Heart left ventricle (tissue), 16 donors: ENCODE data around the gene PRKACG. TPM values are rescaled to one million over a fixed set of nuclear protein-coding genes. Genes with fewer than 3 reads are reported as not detected.
"Not testable (repeated sequence)": the region's sequence is repeated elsewhere in the genome, so short reads cannot be mapped to it uniquely, and the experiment has no call there.

Source experiments
- ATAC-seq, 4 donors: fragments of 200-7000 bp; cut with Tn5 transposase; one replicate each; pipeline ENCODE4 v1.9.1; 2020 to 2022; ENCODE audit warnings: moderate library complexity in 4 of 4, mild to moderate bottlenecking in 3 of 4, moderate number of reproducible peaks in 1 of 4
- DNase-seq, 5 donors: peaks; one replicate each; pipeline ENCODE4 v3.0.0-alpha.2; 2020
- H3K27ac ChIP-seq, 12 donors: fragments of 200-600 bp; sonication (generic) in 4 of 12; one replicate each; pipeline versions ENCODE4 v1.5.0 to v1.8.0; 2016 to 2022; ENCODE audit warnings: mild to moderate bottlenecking in 2 of 12
- H3K27me3 ChIP-seq, 9 donors: fragments of 200-600 bp; sonication (generic) in 2 of 9; one replicate each; pipeline versions ENCODE4 v1.5.1 to v1.8.0; 2016 to 2022; ENCODE audit warnings: mild to moderate bottlenecking in 3 of 9
- H3K36me3 ChIP-seq, 9 donors: fragments of 200-600 bp; sonication (generic) in 2 of 9; one replicate each; pipeline versions ENCODE4 v1.5.0 to v1.8.0; 2018 to 2022; ENCODE audit warnings: mild to moderate bottlenecking in 2 of 9
- H3K4me1 ChIP-seq, 12 donors: fragments of 200-600 bp; sonication (generic) in 4 of 12; one replicate each; pipeline versions ENCODE4 v1.5.0 to v1.8.0; 2016 to 2022; ENCODE audit warnings: mild to moderate bottlenecking in 3 of 12
- H3K4me3 ChIP-seq, 12 donors: fragments of 200-600 bp; sonication (generic) in 4 of 12; one replicate each; pipeline versions ENCODE4 v1.5.0 to v1.8.0; 2017 to 2022; ENCODE audit warnings: mild to moderate bottlenecking in 9 of 12, moderate library complexity in 4 of 12
- H3K9me3 ChIP-seq, 12 donors: fragments of 200-600 bp; sonication (generic) in 4 of 12; one replicate each; pipeline versions ENCODE4 v1.5.0 to v1.8.0; 2016 to 2022; ENCODE audit warnings: mild to moderate bottlenecking in 1 of 12
- CTCF ChIP-seq, 12 donors: fragments of 200-600 bp; sonication (generic) in 4 of 12; IDR thresholded peaks; one replicate each; pipeline versions ENCODE4 v1.5.0 to v1.8.0; 2018 to 2022; ENCODE audit warnings: antibody characterized with exemption in 12 of 12, mild to moderate bottlenecking in 5 of 12
- POLR2A ChIP-seq, 2 donors: fragments of 450-650 bp; IDR thresholded peaks; one replicate each; pipeline ENCODE4 v1.6.1; 2017; ENCODE audit warnings: antibody characterized with exemption in 2 of 2, mild to moderate bottlenecking in 2 of 2, moderate library complexity in 2 of 2
- WGBS, 4 donors: extraction: QIAGEN DNeasy Blood & Tissue Kit in 2 of 4; methylation state at CpG; one replicate each; pipeline versions ENCODE4 v1.1.5 to v1.1.7; 2013 to 2018; 5-methylcytosine and 5-hydroxymethylcytosine counted together
- intact Hi-C, 10 donors: fragments of 100-400 bp; cut with DNase I; formaldehyde crosslinking; loops; one replicate each; pipeline versions ENCODE4 v1.11.1 to v1.14.2; 2022
- polyA plus RNA-seq, 2 donors: library from polyadenylated mRNA; stranded (reverse); fragments of 200-250 nt; gene quantifications; one replicate each; pipeline ENCODE4 v1.2.3, GENCODE V29; 2013
- total RNA-seq, 9 donors: library from RNA; depleted of rRNA in 2 of 9; stranded (reverse); fragments of >200 nt in 2 of 9; fragmentation: NEBNext Ultra II Directional in 3 of 9; extraction: Animal tissue kit (Norgen Biotek cat#: 25700) in 3 of 9; gene quantifications; one replicate each; pipeline versions ENCODE4 v1.1.0 to v1.2.4, GENCODE V29; 2016 to 2023
- donor health status: ischemic (EF 13 %, LVEDD 7.1; RV severe dilation, severe dysfunction).
- donor health status: healthy with polysubstance abuse.
- donor health status: DM: no; HTN: yes; CAD: no.
- donor health status: DM: no; HTN: no; CAD: no.
- donor health status: ischemic (EF 25% LVEDD 6.9; RV normal size, moderate dysfunction).
- donor health status: ischemic (EF 25% LVEDD 5.7; RV mildly dilated, moderate dysfunction).
- donor health status: healthy.
- donor health status: DM: yes; HTN: yes; CAD: no.
- donor health status: ischemic (EF 35%, LVEDD 5.7; RV mildly dilated, moderate dysfunction).
- donor health status: nonischemic (EF 11% LVEDD 7.7; RV severe dilation, severe dysfunction).
- donor health status: DM: yes; HTN: yes; CAD: no.
- donor health status: PGD.
- donor health status: ischemic (EF 29% LVEDD 5.4; RV normal size, mild dysfunction).
- donor health status: nonischemic (EF 23%, LVEDD 6.1; RV moderate dilation, normal function).

Gene PRKACG
- total and polyA plus RNA-seq, 11 donors = not detected

- TF ChIP-seq CTCF (IDR thresholded peaks at IDR 0.05) = no peak
- TF ChIP-seq POLR2A (IDR thresholded peaks at IDR 0.05) = no peak
- no peak overlapping the region for H3K4me3 ChIP-seq
- peaks cover 0 to 12% (median 0%) of the 10 kb centered on the region in 12 donors for H3K4me1 ChIP-seq
- ATAC-seq (no peak), DNase-seq (no peak)
- H3K36me3 ChIP-seq = peaks cover 0 to 40% (median 10%) of the 10 kb centered on the region in 9 donors
- no peaks in the 10 kb centered on the region for H3K27me3 ChIP-seq
- 93 to 97% (median 94%) methylated on average over 4 of the region's 4 CpGs for WGBS, 4 donors
- intact Hi-C loops = loop anchor here in 3 of 10 donors (5.0 to 10.0 kb wide), 4 partner anchors 61 to 498 kb away; no protein-coding TSS in a partner anchor
- no peaks in the 10 kb centered on the region for H3K9me3 ChIP-seq
- H3K27ac ChIP-seq = no peak overlapping the region
Measured at GRCh38 chr9:69056191-69056815, 42.4 kb upstream of the PRKACG start.

- Histone ChIP-seq H3K4me3 (no peak overlapping the region), H3K4me1 (peaks cover 0 to 12% (median 0%) of the 10 kb centered on the region in 12 donors), H3K27me3 (no peaks in the 10 kb centered on the region), H3K9me3 (no peaks in the 10 kb centered on the region), H3K36me3 (peaks cover 0 to 37% (median 17%) of the 10 kb centered on the region in 9 donors), H3K27ac (no peak overlapping the region)
- no peak for DNase-seq
- WGBS, 4 donors = 70 to 85% (median 79%) methylated on average over 1 of the region's 1 CpG
- no peak for ATAC-seq
- TF ChIP-seq CTCF (IDR thresholded peaks at IDR 0.05) (no peak), POLR2A (IDR thresholded peaks at IDR 0.05) (no peak)
- intact Hi-C loops = loop anchor here in 9 of 10 donors (1.0 to 10.0 kb wide), 9 partner anchors 62 to 500 kb away; no protein-coding TSS in a partner anchor
Measured at GRCh38 chr9:69054989-69055388, 41.1 kb upstream of the PRKACG start.

- DNase-seq, H3K9me3 ChIP-seq, H3K4me3 ChIP-seq, ATAC-seq, H3K27me3 ChIP-seq, H3K27ac ChIP-seq: not testable (repeated sequence)
- intact Hi-C loops = loop anchor here in 3 of 10 donors (5.0 to 10.0 kb wide), 3 partner anchors 141 to 504 kb away; no protein-coding TSS in a partner anchor
- Histone ChIP-seq H3K36me3 (peaks cover 0 to 53% (median 35%) of the 10 kb centered on the region in 9 donors), H3K4me1 (peaks cover 0 to 30% (median 4%) of the 10 kb centered on the region in 12 donors)
- WGBS, 4 donors = 83 to 93% (median 87%) methylated on average over 12 of the region's 12 CpGs
Measured at GRCh38 chr9:69050936-69051335, 37.0 kb upstream of the PRKACG start.

- Histone ChIP-seq H3K4me3 (no peak overlapping the region), H3K36me3 (peaks cover 0 to 49% (median 28%) of the 10 kb centered on the region in 9 donors), H3K9me3 (no peaks in the 10 kb centered on the region), H3K27ac (no peak overlapping the region), H3K4me1 (peaks cover 0 to 39% (median 14%) of the 10 kb centered on the region in 12 donors), H3K27me3 (no peaks in the 10 kb centered on the region)
- intact Hi-C loops = loop anchor here in 1 of 10 donors (10.0 kb wide), 1 partner anchor 826 kb away; no protein-coding TSS in a partner anchor
- no peak for ATAC-seq
- 85 to 92% (median 89%) methylated on average over 6 of the region's 6 CpGs for WGBS, 4 donors
- DNase-seq = no peak
- TF ChIP-seq POLR2A (IDR thresholded peaks at IDR 0.05) = no peak
- TF ChIP-seq CTCF (IDR thresholded peaks at IDR 0.05) = no peak
Measured at GRCh38 chr9:69049094-69049493, 35.2 kb upstream of the PRKACG start.
